Measurements from ENCODE around the gene SUSD6.

Gene SUSD6

DNA sequence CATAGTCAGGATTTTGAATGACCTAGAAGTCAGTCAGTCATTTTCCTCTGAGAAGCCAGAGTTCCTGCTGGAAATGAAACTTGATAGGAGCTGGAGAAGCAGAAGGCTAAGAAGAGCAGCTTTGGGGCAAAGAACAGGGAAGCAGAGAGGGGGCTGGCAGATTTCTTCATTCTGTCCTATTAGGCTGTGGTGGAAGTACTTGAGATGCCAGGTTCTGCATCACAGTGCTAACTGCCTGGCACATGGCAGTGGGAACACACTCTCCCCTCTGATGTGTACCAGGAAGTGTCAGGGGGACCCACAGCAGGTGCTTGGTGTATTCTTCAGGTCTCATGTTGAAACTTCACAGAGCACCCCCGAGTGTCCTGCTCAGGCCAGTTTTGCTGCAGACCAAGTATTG lies 61.0 kb downstream of the SUSD6 start:
- no peak for DNase-seq (ENCODE audit: low read depth)

DNA sequence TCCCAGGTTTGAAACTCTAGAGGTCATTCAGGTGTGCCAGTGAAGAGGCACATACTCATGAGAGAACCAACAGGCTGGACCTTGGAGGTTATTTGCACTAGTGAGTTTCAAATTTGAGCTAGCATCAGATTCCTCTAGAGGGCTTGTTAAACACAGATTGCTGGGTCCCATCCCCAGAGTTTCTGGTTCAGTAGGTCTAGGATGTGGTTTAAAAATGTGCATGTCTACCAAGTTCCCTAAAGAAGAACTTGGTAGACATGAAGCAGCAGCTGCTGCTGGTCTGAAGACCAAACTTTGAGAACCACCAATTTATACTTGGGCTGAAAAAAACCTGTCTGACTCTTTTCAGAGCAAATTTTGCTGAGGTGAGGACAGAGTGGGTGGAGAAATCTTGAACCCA lies 61.7 kb downstream of the SUSD6 start:
- DNase-seq (ENCODE audit: low read depth), result no peak

DNA sequence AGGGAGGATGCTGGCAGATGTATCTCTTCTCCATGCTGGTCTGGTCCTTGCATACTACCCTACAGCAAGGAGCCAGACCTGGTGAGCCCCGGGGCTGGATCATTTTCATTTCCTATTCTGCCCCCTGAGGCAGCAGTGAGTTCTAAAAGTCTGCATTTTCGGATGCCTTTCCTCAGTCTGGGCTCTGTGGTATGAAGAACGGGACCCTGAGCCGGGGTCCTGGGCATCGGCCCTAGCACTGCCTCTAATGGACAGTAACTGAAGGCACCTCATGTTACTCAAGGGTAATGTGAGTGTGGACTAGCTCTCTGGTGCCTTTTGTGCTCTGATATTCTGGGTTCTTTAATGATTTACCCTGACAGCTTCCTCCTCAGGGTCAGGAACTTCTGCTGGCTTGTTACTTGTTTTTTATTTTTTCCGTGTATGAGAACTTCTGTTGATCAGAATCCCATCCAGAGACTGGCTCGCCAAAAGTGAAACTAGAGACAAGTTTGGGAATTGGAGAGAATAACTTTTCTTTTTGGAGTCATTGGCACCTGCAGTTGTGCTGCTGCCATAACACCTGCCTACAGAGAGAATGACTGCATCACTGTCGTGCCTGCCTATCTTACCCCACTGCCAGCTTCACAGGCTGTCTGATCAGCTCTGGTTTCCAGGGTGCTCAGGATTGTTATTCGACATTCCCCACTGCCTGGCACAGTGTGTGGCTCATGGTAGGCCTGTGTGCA lies 62.3 kb downstream of the SUSD6 start:
- no peak for DNase-seq (ENCODE audit: low read depth)

DNA sequence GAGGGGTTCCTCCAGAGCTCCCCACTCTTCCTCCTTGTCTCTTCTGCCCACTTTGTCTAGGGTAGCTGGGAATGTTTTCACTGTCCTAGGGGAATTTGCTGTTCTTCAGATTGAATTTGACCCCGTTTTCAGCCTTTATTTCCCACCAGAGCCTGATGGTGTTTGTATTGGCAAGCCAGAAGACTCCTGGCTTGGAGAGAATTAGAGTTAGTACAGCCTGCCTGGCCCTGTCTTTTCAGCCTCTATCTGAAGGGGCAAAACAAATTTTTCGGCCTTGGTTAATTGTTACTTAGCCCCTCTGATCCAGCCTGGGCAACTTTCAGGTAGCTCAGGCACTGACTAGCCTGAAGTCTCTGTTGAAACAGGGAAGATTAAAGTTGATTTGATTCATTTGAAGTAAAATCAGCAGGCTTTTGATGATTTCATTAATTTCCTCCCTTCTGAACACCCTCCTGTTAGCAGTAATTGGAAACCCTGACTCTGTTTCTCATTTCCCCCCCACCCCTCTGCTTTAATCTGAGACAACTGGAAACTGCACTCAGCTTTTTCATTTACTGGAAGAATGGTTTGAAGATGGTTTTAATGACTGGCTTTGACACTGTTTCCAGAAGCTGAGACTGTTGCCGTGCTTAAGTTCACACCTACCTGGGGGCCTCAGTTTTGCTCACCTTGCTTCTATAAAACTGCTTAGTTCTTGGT lies 63.3 kb downstream of the SUSD6 start:
- DNase-seq (ENCODE audit: low read depth), result no peak

GRCh38 chr14:69675245-69675583 lies 63.8 kb downstream of the SUSD6 start:
- no peak for DNase-seq (ENCODE audit: low read depth)

DNA sequence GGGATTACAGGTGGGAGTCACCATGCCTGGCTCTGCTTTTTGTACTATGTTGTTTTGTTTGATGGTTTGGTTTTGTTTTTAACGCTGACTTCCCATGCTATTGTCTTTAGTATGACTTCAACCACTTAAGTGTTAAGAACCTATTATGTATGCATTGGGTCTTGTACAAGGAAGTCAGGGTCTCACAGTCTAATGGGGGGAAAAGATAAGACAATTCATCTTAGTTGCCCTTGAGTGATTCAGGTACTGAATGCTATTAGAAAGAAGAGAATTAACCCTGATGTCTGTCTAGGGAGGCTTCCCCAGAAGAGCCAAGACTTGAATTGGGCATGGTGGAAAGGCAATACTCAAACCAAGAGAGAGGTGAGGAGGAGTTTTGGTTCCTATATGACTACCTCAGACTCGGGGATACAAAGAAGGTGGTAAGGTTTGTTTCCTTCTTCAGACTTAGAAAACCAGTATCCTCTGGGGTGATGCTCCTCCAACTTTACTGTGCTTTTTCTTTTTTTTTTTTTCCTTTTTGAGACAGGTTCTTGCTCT lies 64.6 kb downstream of the SUSD6 start:
- DNase-seq (ENCODE audit: low read depth), result no peak

- no peak for DNase-seq (ENCODE audit: low read depth)
Measured at GRCh38 chr14:69676723-69677122, 65.3 kb downstream of the SUSD6 start.

- DNase-seq (ENCODE audit: low read depth), result peak; percentile 57
Measured at GRCh38 chr14:69680297-69680696, 68.9 kb downstream of the SUSD6 start.

- no peak for DNase-seq (ENCODE audit: low read depth)
Measured at GRCh38 chr14:69682136-69682535, 70.7 kb downstream of the SUSD6 start.

DNA sequence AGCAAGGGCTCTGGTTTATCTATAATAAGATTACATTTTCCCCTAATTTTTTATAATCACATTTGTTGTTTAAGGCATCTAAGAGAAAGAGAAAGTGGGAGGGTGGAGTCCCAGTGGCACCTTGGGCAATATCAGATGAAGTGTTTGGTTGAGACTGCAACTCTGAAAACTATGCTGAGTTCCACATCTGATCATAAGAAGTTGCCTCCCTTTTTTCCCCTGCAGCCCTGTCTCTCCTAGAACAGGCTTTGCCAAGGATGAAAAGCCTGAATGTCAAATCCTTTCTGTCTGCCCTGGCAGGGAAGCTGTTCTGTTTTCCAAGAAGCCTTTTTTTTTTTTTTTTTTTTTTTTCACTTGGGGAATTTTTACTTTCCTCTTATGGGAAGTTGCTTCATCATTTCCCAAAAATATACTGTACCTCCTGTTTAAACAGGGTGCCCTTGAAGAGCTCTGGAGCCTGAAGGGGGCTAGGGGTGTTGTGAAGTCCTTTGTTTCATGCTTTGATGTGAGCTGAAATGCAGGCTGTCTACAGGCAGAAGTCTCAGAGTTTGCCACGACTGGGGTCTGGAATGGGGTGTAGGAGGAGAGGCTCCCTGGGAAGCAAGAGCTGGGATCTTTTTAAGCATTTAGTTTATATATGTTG lies 71.3 kb downstream of the SUSD6 start:
- no peak for DNase-seq (ENCODE audit: low read depth)

GRCh38 chr14:69683971-69684370 lies 72.6 kb downstream of the SUSD6 start:
- no peak for DNase-seq (ENCODE audit: low read depth)

DNA sequence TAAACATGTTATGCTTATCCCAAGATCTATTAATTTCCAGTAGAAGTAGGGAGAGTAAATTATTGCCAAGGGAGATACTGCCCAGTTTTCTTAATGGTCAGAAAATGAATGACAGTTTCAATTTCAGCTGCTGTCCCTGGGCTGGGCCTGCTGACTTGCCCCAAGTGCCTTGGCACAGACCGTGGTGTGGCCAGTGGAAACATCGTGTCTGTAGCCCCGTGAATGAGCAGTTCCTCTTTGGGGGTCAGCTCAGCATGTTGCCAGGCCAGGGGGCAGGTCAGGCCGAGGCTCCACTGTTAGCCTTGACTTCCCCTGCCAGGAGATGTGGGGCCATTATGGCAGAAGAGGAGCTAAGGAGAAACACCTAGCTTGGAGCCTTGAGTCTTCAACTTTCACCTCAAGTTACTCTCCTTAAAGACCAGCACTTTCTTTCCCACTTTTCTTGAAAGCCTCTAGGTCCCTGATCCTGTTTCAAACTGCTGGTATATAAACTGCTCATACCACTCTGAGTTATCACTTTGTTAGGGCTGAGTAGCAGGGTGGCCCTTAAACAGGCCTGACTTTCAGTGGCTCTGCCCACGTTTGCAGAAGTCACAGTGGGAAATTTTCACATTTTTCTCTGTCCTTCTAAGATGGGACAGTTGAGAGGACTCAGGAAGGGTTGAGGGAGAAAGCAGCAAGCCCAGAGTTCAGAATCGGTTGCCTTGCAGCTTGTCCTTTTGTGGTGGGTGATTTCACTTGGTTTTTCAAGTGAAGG lies 73.2 kb downstream of the SUSD6 start:
- DNase-seq (ENCODE audit: low read depth), result no peak

GRCh38 chr14:69685218-69685616 lies 73.8 kb downstream of the SUSD6 start:
- no peak for DNase-seq (ENCODE audit: low read depth)

DNA sequence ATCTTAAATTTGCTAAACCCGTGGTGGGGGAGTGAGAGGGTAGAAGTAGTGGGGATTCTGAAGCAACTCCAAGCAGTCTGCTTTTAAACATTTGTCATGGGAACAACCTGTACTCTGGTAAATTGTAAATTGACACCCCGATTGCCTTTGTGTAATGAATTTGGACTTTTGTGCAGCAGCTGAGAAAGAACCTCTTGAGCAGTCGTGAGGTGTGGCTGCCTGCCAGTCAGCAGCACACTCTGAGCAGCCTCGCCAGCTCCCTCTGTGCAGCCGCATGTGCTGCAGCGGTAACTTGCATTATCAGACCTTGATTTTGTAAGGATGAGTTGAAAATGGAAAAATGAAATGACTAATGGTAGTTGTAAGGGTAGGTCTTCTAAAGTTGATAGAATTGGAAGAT lies 74.3 kb downstream of the SUSD6 start:
- DNase-seq (ENCODE audit: low read depth), result no peak

GRCh38 chr14:69687606-69688298 lies 76.4 kb downstream of the SUSD6 start:
- DNase-seq (ENCODE audit: low read depth), result no peak

DNA sequence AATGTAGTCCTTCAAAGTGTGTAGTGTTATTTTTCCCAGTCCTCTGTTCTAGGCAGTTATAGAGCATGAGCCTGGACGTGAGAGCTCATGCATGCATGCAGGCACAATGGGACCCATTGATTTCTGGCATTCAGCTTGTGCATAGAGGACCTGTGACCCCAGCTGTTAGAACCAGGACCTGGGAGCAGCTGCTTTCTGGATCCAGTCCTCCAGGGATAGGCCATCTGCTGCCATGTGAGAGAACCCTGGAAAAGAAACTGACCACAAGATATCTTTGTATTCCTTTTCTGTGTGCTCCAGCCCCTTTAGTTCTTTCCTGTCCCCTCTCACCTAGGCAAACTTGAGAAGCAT lies 76.9 kb downstream of the SUSD6 start:
- DNase-seq (ENCODE audit: low read depth), result no peak

DNA sequence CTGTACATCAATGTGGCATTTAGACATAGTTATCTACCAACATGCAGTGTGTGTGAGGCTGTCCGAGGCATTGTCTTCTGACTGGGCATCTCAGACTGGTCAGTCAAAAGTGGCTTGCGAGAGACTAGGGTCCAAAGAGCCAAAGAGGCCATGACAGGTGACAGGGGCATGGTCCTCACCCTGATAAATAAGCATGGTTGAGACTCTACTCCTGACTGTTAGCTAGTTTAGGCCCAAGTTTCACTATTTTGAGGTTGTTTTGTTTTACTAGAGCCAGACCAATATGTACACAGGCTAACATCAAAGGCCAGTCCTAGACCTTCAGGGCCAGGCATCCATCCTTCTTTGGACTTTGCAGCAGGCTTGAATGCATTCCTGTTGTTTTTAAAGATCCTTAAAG lies 78.6 kb downstream of the SUSD6 start:
- DNase-seq (ENCODE audit: low read depth), result no peak

DNA sequence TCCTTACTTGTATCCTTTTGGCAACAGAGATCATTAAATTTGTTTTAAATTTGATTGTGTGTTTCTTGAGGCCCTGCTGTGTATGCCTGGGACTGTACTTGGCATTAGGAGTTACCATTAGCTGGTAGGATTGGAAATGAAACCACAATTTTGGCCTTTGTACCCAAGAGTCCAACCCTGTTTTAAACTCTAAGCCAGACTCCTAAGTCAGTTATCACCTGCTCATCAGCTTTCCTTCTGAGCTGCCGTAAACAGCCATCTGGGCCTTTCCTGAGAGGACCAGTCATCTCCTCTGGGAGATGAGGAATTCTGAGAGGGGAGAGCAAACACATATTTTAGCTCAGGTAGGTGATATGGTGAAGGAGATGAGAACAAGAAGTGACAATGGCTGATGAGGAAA lies 81.2 kb downstream of the SUSD6 start:
- DNase-seq (ENCODE audit: low read depth), result no peak

GRCh38 chr14:69693145-69693544 lies 81.7 kb downstream of the SUSD6 start:
- no peak for DNase-seq (ENCODE audit: low read depth)

GRCh38 chr14:69693801-69694729 lies 82.7 kb downstream of the SUSD6 start:
- DNase-seq (ENCODE audit: low read depth), result no peak

DNA sequence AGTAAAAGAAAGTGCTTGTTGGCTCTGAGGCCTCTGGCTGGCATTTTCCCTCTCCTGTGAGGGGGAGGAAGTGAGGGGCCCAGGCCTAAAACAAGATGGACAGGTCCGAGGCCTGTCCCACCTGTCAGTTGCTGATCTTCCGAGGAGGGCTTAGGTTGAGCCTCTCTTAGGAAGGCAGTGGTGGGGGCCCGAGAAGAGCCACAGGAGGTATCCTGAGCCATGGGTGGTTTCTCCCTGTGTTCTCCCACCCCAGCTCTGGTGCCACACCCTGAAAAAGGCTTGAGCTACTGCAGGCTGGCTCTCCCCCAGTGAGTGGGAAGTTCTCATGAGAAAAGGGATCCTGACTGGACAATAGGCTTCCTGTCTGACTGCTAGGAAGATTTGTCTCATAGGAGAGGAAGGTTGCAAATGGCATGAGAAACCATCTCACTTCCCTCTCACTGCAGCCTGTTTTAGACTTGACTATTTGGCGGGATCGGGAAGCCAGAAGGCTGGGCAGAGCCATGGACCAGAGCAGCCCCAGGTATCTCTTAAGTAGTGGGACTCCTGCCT lies 83.4 kb downstream of the SUSD6 start:
- no peak for DNase-seq (ENCODE audit: low read depth)
